NK-92 (cell line): ENCODE data around the gene PIEZO2.
"Not testable (repeated sequence)": the region's sequence is repeated elsewhere in the genome, so short reads cannot be mapped to it uniquely, and the experiment has no call there.

Experiments used
- DNase-seq: peaks from one replicate; lab custom pipeline; 2025; ENCODE audit not compliant: unreplicated experiment; lab: John Stamatoyannopoulos, UW

PIEZO2 gene

GRCh38 chr18:11150271-11150615, 874 bp upstream of the PIEZO2 start:
- DNase-seq, result no peak

- no peak for DNase-seq
Observed at GRCh38 chr18:11148680-11149440, 509 bp downstream of the PIEZO2 start.

- no peak for DNase-seq
Observed at GRCh38 chr18:11147962-11148679, 1.2 kb downstream of the PIEZO2 start.

GRCh38 chr18:11147371-11147951, 1.9 kb downstream of the PIEZO2 start:
- no peak for DNase-seq

- DNase-seq, result no peak
Observed at GRCh38 chr18:11146947-11147345, 2.4 kb downstream of the PIEZO2 start.

GRCh38 chr18:11146238-11146946, 3.0 kb downstream of the PIEZO2 start:
- DNase-seq, result no peak

- no peak for DNase-seq
Observed at GRCh38 chr18:11145413-11146191, 3.8 kb downstream of the PIEZO2 start.

- DNase-seq, result no peak
Observed at GRCh38 chr18:11137400-11137799, 12.0 kb downstream of the PIEZO2 start.

- DNase-seq, result no peak
Observed at GRCh38 chr18:11136241-11136640, 13.1 kb downstream of the PIEZO2 start.

- DNase-seq, result no peak
Observed at GRCh38 chr18:11134940-11135339, 14.4 kb downstream of the PIEZO2 start.

GRCh38 chr18:11129059-11129458, 20.3 kb downstream of the PIEZO2 start:
- DNase-seq, result not testable (repeated sequence)

- no peak for DNase-seq
Observed at GRCh38 chr18:11125492-11126315, 23.7 kb downstream of the PIEZO2 start.

- DNase-seq, result no peak
Observed at GRCh38 chr18:11124054-11124453, 25.3 kb downstream of the PIEZO2 start.

- DNase-seq, result no peak
Observed at GRCh38 chr18:11121443-11121849, 27.9 kb downstream of the PIEZO2 start.

- DNase-seq, result no peak
Observed at GRCh38 chr18:11119959-11120587, 29.3 kb downstream of the PIEZO2 start.

- DNase-seq, result no peak
Observed at GRCh38 chr18:11119550-11119949, 29.8 kb downstream of the PIEZO2 start.

GRCh38 chr18:11118051-11118766, 31.2 kb downstream of the PIEZO2 start:
- DNase-seq, result no peak

- DNase-seq, result no peak
Observed at GRCh38 chr18:11115276-11115675, 34.1 kb downstream of the PIEZO2 start.

GRCh38 chr18:11114653-11115052, 34.7 kb downstream of the PIEZO2 start:
- no peak for DNase-seq
